HG03060 (cell line): ENCODE data around the gene GRIN1.

Source experiments
- ATAC-seq: cut with Tn5 transposase; IDR thresholded peaks from one replicate; pipeline ENCODE4 v1.9.1; 2021; ENCODE audit warnings: low read depth, moderate number of reproducible peaks; ENCODE audit not compliant: unreplicated experiment

The GRIN1 gene

GRCh38 chr9:137161558-137162486 lies 22.9 kb downstream of the GRIN1 start:
- ATAC-seq = no peak

- ATAC-seq = no peak
Observed at GRCh38 chr9:137162505-137163364, 23.8 kb downstream of the GRIN1 start.

- no peak for ATAC-seq
Observed at GRCh38 chr9:137163365-137163715, 24.4 kb downstream of the GRIN1 start.

GRCh38 chr9:137163805-137164204 lies 24.9 kb downstream of the GRIN1 start:
- no peak for ATAC-seq

- no peak for ATAC-seq
Observed at GRCh38 chr9:137164370-137165249, 25.7 kb downstream of the GRIN1 start.

GRCh38 chr9:137165250-137165836 lies 26.4 kb downstream of the GRIN1 start:
- ATAC-seq = no peak

- no peak for ATAC-seq
Observed at GRCh38 chr9:137166380-137167229, 27.7 kb downstream of the GRIN1 start.

GRCh38 chr9:137167277-137167746 lies 28.4 kb downstream of the GRIN1 start:
- no peak for ATAC-seq

GRCh38 chr9:137167747-137168572 lies 29.0 kb downstream of the GRIN1 start:
- ATAC-seq = no peak

GRCh38 chr9:137168573-137168903 lies 29.6 kb downstream of the GRIN1 start:
- ATAC-seq = no peak

GRCh38 chr9:137168904-137169856 lies 30.2 kb downstream of the GRIN1 start:
- ATAC-seq = no peak

GRCh38 chr9:137169896-137170358 lies 31.0 kb downstream of the GRIN1 start, which contains the start of gene LRRC26:
Gene LRRC26 (minus strand): TSS chr9:137170051. CDS start chr9:137169943, 108 bp downstream.
- no peak for ATAC-seq

- no peak for ATAC-seq
Observed at GRCh38 chr9:137170486-137171148, 31.7 kb downstream of the GRIN1 start.

- ATAC-seq = no peak
Observed at GRCh38 chr9:137171149-137171900, 32.4 kb downstream of the GRIN1 start.

GRCh38 chr9:137172901-137173795 lies 34.2 kb downstream of the GRIN1 start:
- ATAC-seq = no peak
